K562 (cell line): Measurements from ENCODE around the gene ZFTA. TPM values are rescaled to one million over a fixed set of nuclear protein-coding genes. Genes with fewer than 3 reads are reported as not detected.

Source experiments
- CEBPZ ChIP-seq: fragments of 150-350 bp; IDR thresholded peaks from 2 replicates; pipeline ENCODE4 v1.6.1; 2014; ENCODE audit warnings: low read depth, mild to moderate bottlenecking, low read length, borderline replicate concordance
- CREB5 ChIP-seq: fragments of 250-450 bp; sonication (Bioruptor Pico); IDR thresholded peaks from 2 replicates; pipeline ENCODE4 v1.5.0; 2020; ENCODE audit warnings: mild to moderate bottlenecking
- EGR1 ChIP-seq: fragments of 450-650 bp; conservative IDR thresholded peaks from 2 replicates; pipeline ENCODE4 v1.6.1; 2017; ENCODE audit warnings: mild to moderate bottlenecking
- ESRRB ChIP-seq: fragments of 250-450 bp; sonication (Bioruptor Pico); IDR thresholded peaks from 2 replicates; pipeline ENCODE4 v1.5.0; 2020; ENCODE audit warnings: mild to moderate bottlenecking, moderate library complexity, borderline replicate concordance
- NELFE ChIP-seq: IDR thresholded peaks from 2 replicates; pipeline ENCODE4 v1.6.1; 2011; ENCODE audit warnings: mild to moderate bottlenecking; ENCODE audit not compliant: insufficient read depth, insufficient read length
- NFIX ChIP-seq: fragments of 250-450 bp; sonication (Bioruptor Pico); IDR thresholded peaks from 2 replicates; pipeline ENCODE4 v1.4.0; 2020; ENCODE audit warnings: low read depth, mild to moderate bottlenecking, moderate library complexity
- PBX2 ChIP-seq, 2 experiments: IDR thresholded peaks in 1 of 2; conservative IDR thresholded peaks in 1 of 2; 2 replicates each; pipeline ENCODE4 v1.6.1; 2016; ENCODE audit warnings: low read depth in 2 of 2, mild to moderate bottlenecking in 1 of 2, missing compliant biosample characterization in 1 of 2, missing genetic modification characterization in 1 of 2, moderate library complexity in 1 of 2
- PTBP1 ChIP-seq: fragments of 200-400 bp; formaldehyde crosslinking; IDR thresholded peaks from 2 replicates; pipeline ENCODE4 v1.6.1; 2017; ENCODE audit warnings: low read depth, low read length
- SAP30 ChIP-seq: fragments of 200-600 bp; sonication (generic); IDR thresholded peaks from 2 replicates; pipeline ENCODE4 v1.6.1; 2012; ENCODE audit warnings: borderline replicate concordance, low read depth, mild to moderate bottlenecking, moderate library complexity, low read length, control low read depth, inconsistent platforms; ENCODE audit not compliant: insufficient read depth, poor library complexity, severe bottlenecking
- TRIM28 ChIP-seq: fragments of 450-650 bp; IDR thresholded peaks from 2 replicates; pipeline ENCODE4 v1.6.1; 2017
- ZNF121 ChIP-seq: sonication (generic); formaldehyde crosslinking; conservative IDR thresholded peaks from 2 replicates; pipeline ENCODE4 v1.8.0; 2022; ENCODE audit warnings: missing genetic modification reagents
- ZNF518B ChIP-seq: fragments of 250-450 bp; sonication (Bioruptor Pico); IDR thresholded peaks from 2 replicates; pipeline ENCODE4 v1.5.0; 2021; ENCODE audit warnings: mild to moderate bottlenecking, moderate library complexity
- ZNF561 ChIP-seq: fragments of 450-650 bp; formaldehyde crosslinking; conservative IDR thresholded peaks from 2 replicates; pipeline ENCODE4 v1.4.0; 2020; ENCODE audit warnings: mild to moderate bottlenecking, moderate library complexity
- ZNF695 ChIP-seq: fragments of 450-650 bp; formaldehyde crosslinking; IDR thresholded peaks from 2 replicates; pipeline ENCODE4 v1.4.0; 2020; ENCODE audit warnings: mild to moderate bottlenecking, moderate library complexity
- ZNF76 ChIP-seq: fragments of 250-450 bp; sonication (Bioruptor Pico); IDR thresholded peaks from 2 replicates; pipeline ENCODE4 v1.4.0; 2020; ENCODE audit warnings: mild to moderate bottlenecking, moderate library complexity, borderline replicate concordance
- polyA plus RNA-seq, 8 experiments: library from polyadenylated mRNA; depleted of rRNA in 4 of 8; stranded (reverse) in 5 of 8; unstranded in 3 of 8; fragments of >200 nt; fragmentation: Nextera tagmentation in 2 of 8; fragmentation: Illumina TruSeq in 1 of 8; extraction: Ambion mirVana in 2 of 8; extraction: Trizol in 1 of 8; gene quantifications; 2 replicates each; pipeline versions ENCODE4 v1.2.1 to v1.2.3, GENCODE V29; 2011 to 2014; ENCODE audit warnings: inconsistent platforms in 1 of 8, missing spikeins in 1 of 8
- total RNA-seq, 7 experiments: library from RNA; depleted of rRNA in 6 of 7; stranded (reverse); fragments of >200 nt in 6 of 7; fragmentation: Illumina TruSeq in 2 of 7; extraction: Trizol in 2 of 7; gene quantifications; 2 replicates each; pipeline versions ENCODE4 v1.2.1 to v1.2.3, GENCODE V29; 2011 to 2021; ENCODE audit warnings: low replicate concordance in 1 of 7

The ZFTA gene
- total and polyA plus RNA-seq, 9 of the 15 experiments (the other 6 are each of a cell fraction or from before 2014, with no cell fraction given): 0.45 to 12.3 (median 2.9) TPM

- TF ChIP-seq EGR1: no peak
- no peak for TF ChIP-seq NFIX
- peak; percentile 98 for TF ChIP-seq TRIM28
- no peak for TF ChIP-seq ESRRB (CRISPR knock-in tag)
- no peak for TF ChIP-seq SAP30
- TF ChIP-seq CEBPZ: no peak
- TF ChIP-seq NELFE: no peak
- no peak for TF ChIP-seq ZNF121 (CRISPR knock-in tag)
- no peak for TF ChIP-seq PBX2 (CRISPR knock-in tag; IDR thresholded peaks at IDR 0.05; ENCODE audit: low read depth)
- no peak for TF ChIP-seq PBX2 (tag; conservative IDR thresholded peaks at IDR 0.05; ENCODE audit: low read depth)
- TF ChIP-seq ZNF695: no peak
- no peak for TF ChIP-seq ZNF76 (CRISPR knock-in tag)
- TF ChIP-seq ZNF561 (CRISPR knock-in tag): peak; percentile 96
- TF ChIP-seq ZNF518B (CRISPR knock-in tag): no peak
- TF ChIP-seq CREB5 (CRISPR knock-in tag): no peak
- TF ChIP-seq PTBP1: no peak
Observed at GRCh38 chr11:63791495-63792167, 23.1 kb upstream of the ZFTA start (continued).
